ENCODE data around the gene MCL1. TPM values are rescaled to one million over a fixed set of nuclear protein-coding genes. Genes with fewer than 3 reads are reported as not detected.

The MCL1 gene
- total and polyA plus RNA-seq, 10 of the 15 experiments (the other 5 are each of a cell fraction or from before 2014, with no cell fraction given) = 18.1 to 148 (median 86.4) TPM

DNA sequence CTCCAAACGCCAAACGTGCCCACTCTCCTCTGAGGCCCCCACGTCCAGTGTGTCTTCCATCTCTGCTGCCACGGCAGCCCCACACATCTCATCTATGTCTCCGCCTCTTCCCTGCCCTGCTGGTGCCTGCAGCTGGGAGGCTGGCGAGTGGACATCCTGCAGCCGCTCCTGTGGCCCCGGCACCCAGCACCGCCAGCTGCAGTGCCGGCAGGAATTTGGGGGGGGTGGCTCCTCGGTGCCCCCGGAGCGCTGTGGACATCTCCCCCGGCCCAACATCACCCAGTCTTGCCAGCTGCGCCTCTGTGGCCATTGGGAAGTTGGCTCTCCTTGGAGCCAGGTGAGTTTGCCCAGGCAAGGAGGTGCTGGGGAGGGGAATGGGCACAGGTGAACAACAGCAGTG is 21.6 kb downstream of the MCL1 start (continued):
- TF ChIP-seq, protein P1, sequence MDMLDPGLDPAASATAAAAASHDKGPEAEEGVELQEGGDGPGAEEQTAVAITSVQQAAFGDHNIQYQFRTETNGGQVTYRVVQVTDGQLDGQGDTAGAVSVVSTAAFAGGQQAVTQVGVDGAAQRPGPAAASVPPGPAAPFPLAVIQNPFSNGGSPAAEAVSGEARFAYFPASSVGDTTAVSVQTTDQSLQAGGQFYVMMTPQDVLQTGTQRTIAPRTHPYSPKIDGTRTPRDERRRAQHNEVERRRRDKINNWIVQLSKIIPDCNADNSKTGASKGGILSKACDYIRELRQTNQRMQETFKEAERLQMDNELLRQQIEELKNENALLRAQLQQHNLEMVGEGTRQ (IDR thresholded peaks at IDR 0.05; ENCODE audit: borderline replicate concordance, low read depth, low read length) = no peak
- no peak for TF ChIP-seq NR2C1 (IDR thresholded peaks at IDR 0.05)
- no peak for TF ChIP-seq FOXM1 (IDR thresholded peaks at IDR 0.05; ENCODE audit: low read depth, low read length)

DNA sequence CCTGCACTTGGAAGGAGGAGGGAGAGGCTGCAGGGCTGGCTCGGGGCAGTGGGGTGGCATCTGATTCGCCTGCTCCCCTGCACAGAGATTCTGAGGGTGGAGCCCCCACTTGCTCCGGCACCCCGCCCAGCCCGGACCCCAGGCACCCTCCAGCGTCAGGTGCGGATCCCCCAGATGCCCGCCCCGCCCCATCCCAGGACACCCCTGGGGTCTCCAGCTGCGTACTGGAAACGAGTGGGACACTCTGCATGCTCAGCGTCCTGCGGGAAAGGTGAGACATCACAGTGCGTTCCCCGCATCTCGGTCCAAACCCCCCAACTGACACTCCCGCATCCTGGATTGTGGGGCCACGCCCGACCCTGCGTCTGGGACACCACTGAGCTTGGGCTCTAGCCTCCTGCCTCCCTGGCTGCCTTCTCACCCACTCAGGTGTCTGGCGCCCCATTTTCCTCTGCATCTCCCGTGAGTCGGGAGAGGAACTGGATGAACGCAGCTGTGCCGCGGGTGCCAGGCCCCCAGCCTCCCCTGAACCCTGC is 22.3 kb downstream of the MCL1 start:
- FAIRE-seq (no peak), ATAC-seq (no peak), DNase-seq (ENCODE audit: low read depth, low spot score) (no peak)
- POLR2A ChIA-PET = no interaction called here
- no peak overlapping the region for H3K27ac ChIP-seq (ENCODE audit: control insufficient read depth, insufficient read depth)
- no peak overlapping the region for H3K9ac ChIP-seq (ENCODE audit: control insufficient read depth, insufficient read depth, low read length)
- no peak overlapping the region for H2AFZ ChIP-seq (ENCODE audit: control insufficient read depth, low read depth, low read length)
- in situ Hi-C loops (cut with MboI) = no loop called here
- intact Hi-C loops (cut with micrococcal nuclease; ENCODE audit: unreplicated experiment) = no loop called here
- no peaks in the 10 kb centered on the region for H3K36me3 ChIP-seq (ENCODE audit: control insufficient read depth in 2 of 2, insufficient read depth in 2 of 2, low read length in 1 of 2)
- no peak for TF ChIP-seq SIN3A (IDR thresholded peaks at IDR 0.05; ENCODE audit: low read depth, low read length)
- TF ChIP-seq YBX1 (IDR thresholded peaks at IDR 0.05) = no peak
- TF ChIP-seq FOS (IDR thresholded peaks at IDR 0.05; ENCODE audit: borderline replicate concordance, extremely low read depth, insufficient read length) = no peak
- TF ChIP-seq, protein P2, sequence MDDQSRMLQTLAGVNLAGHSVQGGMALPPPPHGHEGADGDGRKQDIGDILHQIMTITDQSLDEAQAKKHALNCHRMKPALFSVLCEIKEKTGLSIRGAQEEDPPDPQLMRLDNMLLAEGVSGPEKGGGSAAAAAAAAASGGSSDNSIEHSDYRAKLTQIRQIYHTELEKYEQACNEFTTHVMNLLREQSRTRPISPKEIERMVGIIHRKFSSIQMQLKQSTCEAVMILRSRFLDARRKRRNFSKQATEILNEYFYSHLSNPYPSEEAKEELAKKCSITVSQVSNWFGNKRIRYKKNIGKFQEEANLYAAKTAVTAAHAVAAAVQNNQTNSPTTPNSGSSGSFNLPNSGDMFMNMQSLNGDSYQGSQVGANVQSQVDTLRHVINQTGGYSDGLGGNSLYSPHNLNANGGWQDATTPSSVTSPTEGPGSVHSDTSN (IDR thresholded peaks at IDR 0.05; ENCODE audit: insufficient replicate concordance, low read depth, low read length) = no peak
- TF ChIP-seq RAD51 (IDR thresholded peaks at IDR 0.05) = no peak
- no peak for TF ChIP-seq EP300 (IDR thresholded peaks at IDR 0.05; ENCODE audit: borderline replicate concordance in 1 of 2, control insufficient read depth in 1 of 2, low read depth in 2 of 2, low read length in 2 of 2)
- SMC1A ChIA-PET (ENCODE audit: uncharacterized antibody, unreplicated experiment) = interaction anchor here (12.5 kb wide), 1 partner anchor 58 kb away, joined by 367 read pairs; no protein-coding TSS in a partner anchor
- H3K4me3 ChIP-seq = no peak overlapping the region
- 87% methylated on average over 25 of the region's 26 CpGs for WGBS (ENCODE audit: insufficient coverage, insufficient replicate concordance, low lambda C conversion rate, missing lambda C conversion rate)
- no peaks in the 10 kb centered on the region for H3K27me3 ChIP-seq (replicated peaks in 1 of 2; ENCODE audit: control insufficient read depth in 2 of 2, insufficient read depth in 2 of 2, low read length in 1 of 2)
- H3K4me2 ChIP-seq (ENCODE audit: control insufficient read depth, insufficient read depth) = no peak overlapping the region
- CTCF ChIA-PET = interaction anchor here (1.2 to 1.5 kb wide), 2 partner anchors 21 to 140 kb away, joined by 3 read pairs; partner anchors contain the start of gene GOLPH3L
- H3K4me1 ChIP-seq (ENCODE audit: control insufficient read depth, insufficient read depth, low read length) = peaks cover 7% of the 10 kb centered on the region; the same call in 1 of the 2 replicates
- peaks cover 12% of the 10 kb centered on the region for H3K79me2 ChIP-seq (ENCODE audit: control insufficient read depth, insufficient read depth, low read length)
- BruUV-seq (replicated peaks) = no TSS peak
- RAD21 ChIA-PET (ENCODE audit: unreplicated experiment) = interaction anchor here (1.4 kb wide), 1 partner anchor 22 kb away, joined by 3 read pairs; the partner anchor contains the start of gene MCL1
- H4K20me1 ChIP-seq (ENCODE audit: control insufficient read depth, insufficient read depth) = no peaks in the 10 kb centered on the region
- H3K9me3 ChIP-seq (replicated peaks; ENCODE audit: control insufficient read depth, insufficient read depth, low read length) = no peaks in the 10 kb centered on the region
